GM23248 (cell line): ENCODE data around the gene ATP2B2. TPM values are rescaled to one million over a fixed set of nuclear protein-coding genes. Genes with fewer than 3 reads are reported as not detected.

Experiments used
- DNase-seq: peaks from one replicate; pipeline ENCODE4 v3.0.0-alpha.2; 2015
- H2AFZ ChIP-seq: fragments of 200-600 bp; sonication (generic); 2 replicates; pipeline ENCODE4 v1.6.1; 2016; ENCODE audit warnings: antibody characterized with exemption
- H3F3A ChIP-seq: fragments of 200-600 bp; sonication (generic); 2 replicates; pipeline ENCODE4 v1.6.1; 2016; ENCODE audit warnings: mild to moderate bottlenecking, antibody characterized with exemption, mixed run types; ENCODE audit not compliant: insufficient read depth
- H3K27ac ChIP-seq: fragments of 200-600 bp; sonication (generic); 2 replicates; pipeline ENCODE4 v1.5.1; 2016; ENCODE audit warnings: mild to moderate bottlenecking
- H3K27me3 ChIP-seq: fragments of 200-600 bp; sonication (generic); replicated peaks from 2 replicates; pipeline ENCODE4 v1.6.1; 2016; ENCODE audit warnings: mild to moderate bottlenecking; ENCODE audit not compliant: insufficient read depth
- H3K36me3 ChIP-seq: fragments of 200-600 bp; sonication (generic); 2 replicates; pipeline ENCODE4 v1.6.1; 2016; ENCODE audit warnings: low read depth, mild to moderate bottlenecking
- H3K4me1 ChIP-seq: fragments of 200-600 bp; sonication (generic); 2 replicates; pipeline ENCODE4 v1.6.1; 2016; ENCODE audit warnings: mild to moderate bottlenecking; ENCODE audit not compliant: insufficient read depth
- H3K4me2 ChIP-seq: fragments of 200-600 bp; sonication (generic); one replicate; pipeline ENCODE4 v1.6.1; 2016; ENCODE audit warnings: mild to moderate bottlenecking; ENCODE audit not compliant: unreplicated experiment
- H3K4me3 ChIP-seq: fragments of 200-600 bp; sonication (generic); 2 replicates; pipeline ENCODE4 v1.5.1; 2016; ENCODE audit warnings: mild to moderate bottlenecking
- H3K79me2 ChIP-seq: fragments of 200-600 bp; sonication (generic); 2 replicates; pipeline ENCODE4 v1.6.1; 2016; ENCODE audit warnings: mild to moderate bottlenecking; ENCODE audit not compliant: insufficient read depth
- H3K9ac ChIP-seq: fragments of 200-600 bp; sonication (generic); 2 replicates; pipeline ENCODE4 v1.6.1; 2016; ENCODE audit warnings: mild to moderate bottlenecking
- H3K9me2 ChIP-seq: fragments of 200-600 bp; sonication (generic); 2 replicates; pipeline ENCODE4 v1.6.1; 2016; ENCODE audit warnings: mixed run types, mild to moderate bottlenecking, moderate library complexity; ENCODE audit not compliant: insufficient read depth
- H3K9me3 ChIP-seq: fragments of 200-600 bp; sonication (generic); one replicate; pipeline ENCODE4 v1.6.1; 2017; ENCODE audit warnings: low read depth
- H4K20me1 ChIP-seq: fragments of 200-600 bp; sonication (generic); 2 replicates; pipeline ENCODE4 v1.6.0; 2016; ENCODE audit not compliant: insufficient read depth
- EZH2 ChIP-seq: fragments of 200-600 bp; sonication (generic); IDR thresholded peaks from 2 replicates; pipeline ENCODE4 v1.6.1; 2018; ENCODE audit warnings: antibody characterized with exemption, mild to moderate bottlenecking; ENCODE audit not compliant: insufficient read depth, poor library complexity, severe bottlenecking
- EZH2phosphoT487 ChIP-seq: fragments of 200-600 bp; sonication (generic); IDR thresholded peaks from 2 replicates; pipeline ENCODE4 v1.6.1; 2018; ENCODE audit warnings: antibody characterized with exemption, moderate library complexity, mild to moderate bottlenecking, low read depth; ENCODE audit not compliant: insufficient read depth
- WGBS, 2 experiments: methylation state at CpG; one replicate each; pipeline ENCODE4 v1.1.6; 2015 to 2017; ENCODE audit warnings: low lambda C conversion rate in 2 of 2, low coverage in 1 of 2; ENCODE audit errors: missing lambda C conversion rate in 2 of 2; 5-methylcytosine and 5-hydroxymethylcytosine counted together
- in situ Hi-C: fragments of 300-500 bp; cut with MboI; formaldehyde crosslinking; loops from 2 replicates; pipeline ENCODE4 v1.15.0; 2020
- polyA plus RNA-seq: library from polyadenylated mRNA; unstranded; fragments of >200 nt; fragmentation: Nextera tagmentation; extraction: Ambion mirVana; gene quantifications from 2 replicates; pipeline ENCODE4 v1.2.1, GENCODE V29; 2016
- total RNA-seq: library from RNA; depleted of rRNA; stranded (reverse); fragments of >200 nt; shearing (Covaris generic); gene quantifications from 2 replicates; pipeline ENCODE4 v1.2.3, GENCODE V29; 2014

The ATP2B2 gene
- total and polyA plus RNA-seq, 2 experiments from 2014 or later = not detected

DNA sequence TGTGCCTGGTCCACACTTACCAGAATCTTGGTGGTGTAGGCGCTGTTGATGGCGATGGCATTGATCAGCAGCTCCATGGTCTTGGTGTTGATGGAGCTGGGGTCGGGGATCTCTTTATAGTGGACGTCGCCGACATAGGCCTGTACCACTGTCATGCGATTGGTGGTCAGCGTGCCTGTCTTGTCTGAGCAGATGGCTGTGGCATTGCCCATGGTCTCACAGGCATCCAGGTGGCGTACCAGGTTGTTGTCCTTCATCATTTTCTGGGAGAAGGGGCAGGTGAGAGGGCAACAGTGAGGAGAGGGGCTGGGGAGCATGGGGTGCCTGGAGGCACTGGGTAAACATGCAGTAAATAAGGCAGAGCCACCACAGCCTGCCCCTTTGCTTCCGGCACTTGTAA, 133.6 kb downstream of the ATP2B2 start:
- no peak overlapping the region for H3K27ac ChIP-seq
- no peak overlapping the region for H3K4me2 ChIP-seq
- H3K36me3 ChIP-seq = no peaks in the 10 kb centered on the region
- no peak overlapping the region for H3K4me3 ChIP-seq
- 0 out of 2 replicates have a peak, but pooled peaks cover 5% of the 10 kb centered on the region for H3K27me3 ChIP-seq
- H3K9me3 ChIP-seq = no peaks in the 10 kb centered on the region
- H2AFZ ChIP-seq = no peak overlapping the region
- H3K79me2 ChIP-seq = no peaks in the 10 kb centered on the region
- no peak for DNase-seq
- H4K20me1 ChIP-seq = no peaks in the 10 kb centered on the region
- no peaks in the 10 kb centered on the region for H3K9me2 ChIP-seq
- no peak overlapping the region for H3K9ac ChIP-seq
- in situ Hi-C loops = no loop called here
- WGBS, 2 experiments = 80 to 87% methylated on average over 10 of the region's 10 CpGs
- H3F3A ChIP-seq = peaks cover 4% of the 10 kb centered on the region; the same call in 1 of the 2 replicates
- TF ChIP-seq EZH2 = no peak
- TF ChIP-seq EZH2phosphoT487 = no peak
- H3K4me1 ChIP-seq = peaks cover 9% of the 10 kb centered on the region

DNA sequence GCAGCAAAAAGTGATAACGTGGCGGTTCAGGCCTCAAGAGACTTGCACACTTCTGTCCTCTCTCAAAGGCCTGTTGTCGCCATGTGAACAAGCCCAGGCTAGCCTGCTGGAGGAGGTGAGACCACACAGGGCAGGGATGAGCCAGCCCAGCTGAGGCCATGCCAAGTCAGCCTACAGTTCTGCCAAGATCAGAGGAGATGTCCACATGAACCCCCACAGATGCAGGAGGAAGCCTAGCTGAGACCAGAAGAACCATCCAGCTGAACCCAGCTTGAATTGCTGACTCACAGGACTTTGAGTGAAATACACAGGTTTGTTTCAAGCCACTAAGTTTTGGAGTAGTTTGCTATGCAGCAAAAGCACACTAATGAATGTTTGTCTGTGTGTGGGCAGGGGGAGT, 134.2 kb downstream of the ATP2B2 start:
- H3K36me3 ChIP-seq = no peaks in the 10 kb centered on the region

DNA sequence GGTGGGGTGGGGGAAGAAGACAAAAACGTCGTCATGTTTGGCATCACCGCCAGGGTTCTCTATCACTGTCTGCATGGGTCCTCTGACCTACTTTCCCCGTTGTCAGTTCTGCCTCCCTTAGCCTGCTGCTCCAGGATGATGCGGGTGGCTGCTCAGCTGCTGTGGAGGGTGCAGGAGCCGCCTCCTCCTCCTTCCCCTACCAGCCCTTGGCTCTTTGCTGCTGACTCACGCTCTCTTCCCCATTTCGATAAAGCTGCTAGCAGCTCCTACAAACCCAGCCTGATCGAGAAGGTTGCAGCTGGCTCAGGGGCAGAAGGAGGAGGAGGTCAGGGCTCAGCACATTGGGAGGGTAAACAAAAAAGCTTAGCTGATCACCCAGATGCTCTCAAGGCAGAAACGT, 135.0 kb downstream of the ATP2B2 start:
- WGBS, 2 experiments = 54 to 60% methylated on average over 10 of the region's 10 CpGs
- peaks cover 13% of the 10 kb centered on the region for H3F3A ChIP-seq
- no peak overlapping the region for H3K4me2 ChIP-seq
- H3K36me3 ChIP-seq = no peaks in the 10 kb centered on the region
- peaks cover 17% of the 10 kb centered on the region for H3K4me1 ChIP-seq
- H3K9me2 ChIP-seq = no peaks in the 10 kb centered on the region
- no peak overlapping the region for H3K9ac ChIP-seq
- no peaks in the 10 kb centered on the region for H3K79me2 ChIP-seq
- DNase-seq = peak; percentile 20
- H4K20me1 ChIP-seq = no peaks in the 10 kb centered on the region
- no peak overlapping the region for H2AFZ ChIP-seq
- H3K9me3 ChIP-seq = no peaks in the 10 kb centered on the region
- no peak overlapping the region for H3K4me3 ChIP-seq
- H3K27me3 ChIP-seq = no peaks in the 10 kb centered on the region
- TF ChIP-seq EZH2 = no peak
- no peak for TF ChIP-seq EZH2phosphoT487
- H3K27ac ChIP-seq = no peak overlapping the region
- in situ Hi-C loops = no loop called here

More for the DNA sequence above, 134.2 kb downstream of the ATP2B2 start:
- Histone ChIP-seq H2AFZ (no peak overlapping the region), H3K4me2 (no peak overlapping the region), H4K20me1 (no peaks in the 10 kb centered on the region), H3K9me2 (no peaks in the 10 kb centered on the region), H3K9ac (no peak overlapping the region), H3K27ac (no peak overlapping the region), H3K27me3 (0 out of 2 replicates have a peak, but pooled peaks cover 5% of the 10 kb centered on the region), H3K79me2 (no peaks in the 10 kb centered on the region), H3K4me3 (no peak overlapping the region), H3K9me3 (no peaks in the 10 kb centered on the region), H3K4me1 (peaks cover 13% of the 10 kb centered on the region), H3F3A (peaks cover 8% of the 10 kb centered on the region)
- in situ Hi-C loops = no loop called here
- no peak for DNase-seq
- no peak for TF ChIP-seq EZH2phosphoT487
- TF ChIP-seq EZH2 = no peak
- 61 to 66% methylated on average over 3 of the region's 3 CpGs for WGBS, 2 experiments

DNA sequence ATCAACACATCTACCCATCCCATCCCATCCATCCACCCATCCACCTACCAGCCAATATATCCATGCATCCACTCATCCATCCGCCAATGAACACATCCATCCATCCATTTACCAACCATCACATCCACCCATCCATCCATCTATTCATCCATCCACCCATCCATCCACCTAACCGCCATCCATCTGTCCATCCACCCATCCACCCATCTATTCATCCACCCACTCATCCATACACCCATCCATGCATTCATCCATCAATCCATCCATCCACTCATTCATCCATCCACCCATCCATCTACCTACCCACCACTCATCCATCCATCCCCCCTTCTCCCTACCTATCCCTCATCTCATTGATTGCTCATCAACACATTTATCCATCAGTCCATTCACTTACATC, 136.9 kb downstream of the ATP2B2 start:
- WGBS, 2 experiments = 89 to 92% methylated on average over 2 of the region's 2 CpGs
- H3K4me3 ChIP-seq = no peak overlapping the region
- in situ Hi-C loops = no loop called here

DNA sequence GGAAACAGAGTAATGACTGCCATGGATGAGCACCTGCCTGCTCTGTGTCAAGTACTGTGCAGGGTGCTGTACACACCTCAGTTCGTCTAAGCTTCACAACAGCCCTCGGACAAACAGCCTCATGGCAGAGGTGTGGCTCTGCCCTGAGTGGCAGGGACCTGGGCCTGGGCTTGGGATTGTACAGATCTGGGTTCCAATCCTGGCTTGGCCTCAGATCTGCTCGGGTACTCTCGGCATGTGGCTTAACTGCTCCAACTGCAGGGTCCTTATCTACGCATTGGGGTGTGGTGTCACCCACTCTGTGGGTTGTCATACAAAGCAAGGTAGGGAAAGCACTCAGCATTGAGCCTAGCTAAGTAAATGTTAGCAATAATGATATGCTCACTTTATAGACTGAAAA, 137.9 kb downstream of the ATP2B2 start:
- no peak for DNase-seq
- Histone ChIP-seq H3K4me1 (peaks cover 14% of the 10 kb centered on the region), H3K9ac (no peak overlapping the region), H4K20me1 (no peaks in the 10 kb centered on the region), H3K27ac (no peak overlapping the region), H2AFZ (no peak overlapping the region), H3K79me2 (no peaks in the 10 kb centered on the region), H3K9me2 (no peaks in the 10 kb centered on the region), H3K9me3 (no peaks in the 10 kb centered on the region), H3K36me3 (no peaks in the 10 kb centered on the region), H3K4me3 (no peak overlapping the region), H3F3A (peaks cover 13% of the 10 kb centered on the region), H3K4me2 (no peak overlapping the region), H3K27me3 (no peaks in the 10 kb centered on the region)
- TF ChIP-seq EZH2phosphoT487 (no peak), EZH2 (no peak)
- WGBS, 2 experiments = 78 to 85% methylated on average over 5 of the region's 5 CpGs
- in situ Hi-C loops = no loop called here

More for the DNA sequence above, 136.9 kb downstream of the ATP2B2 start:
- Histone ChIP-seq H3K27me3 (no peaks in the 10 kb centered on the region), H3K9me2 (no peaks in the 10 kb centered on the region), H3K27ac (no peak overlapping the region), H2AFZ (no peak overlapping the region), H3F3A (peaks cover 13% of the 10 kb centered on the region), H3K9ac (no peak overlapping the region), H3K9me3 (no peaks in the 10 kb centered on the region), H3K4me1 (peaks cover 17% of the 10 kb centered on the region), H3K4me2 (no peak overlapping the region), H4K20me1 (no peaks in the 10 kb centered on the region), H3K79me2 (no peaks in the 10 kb centered on the region), H3K36me3 (no peaks in the 10 kb centered on the region)
- no peak for DNase-seq
- TF ChIP-seq EZH2 = no peak
- TF ChIP-seq EZH2phosphoT487 = no peak
